T-cell (primary cell): ENCODE results near the gene IL2. TPM values are rescaled to one million over a fixed set of nuclear protein-coding genes. Genes with fewer than 3 reads are reported as not detected.
A peak's percentile ranks its signal among the peaks of the same experiment; 100 is the strongest.

Experiments
- ATAC-seq, 4 experiments: fragments of 200-7000 bp in 3 of 4; fragments of 150-1000 bp in 1 of 4; cut with Tn5 transposase; replicated peaks in 1 of 4; 1 replicate in 3 of 4; 2 replicates in 1 of 4; pipeline ENCODE4 v1.10.0; 2021; ENCODE audit warnings: moderate library complexity in 3 of 4, mild to moderate bottlenecking in 2 of 4, moderate number of reproducible peaks in 1 of 4
- CTCF ChIA-PET, 2 donors: fragments of 300-600 bp; sonication (Branson Sonifier 250); formaldehyde crosslinking; loops; one replicate each; lab custom pipeline; 2022; ENCODE audit warnings: antibody characterized with exemption in 2 of 2; lab: Charles Lee
- POLR2A ChIA-PET, 2 donors: fragments of 300-600 bp; sonication (Branson Sonifier 250); formaldehyde crosslinking; loops; one replicate each; lab custom pipeline; 2022; ENCODE audit warnings: antibody characterized with exemption in 2 of 2; lab: Charles Lee
- DNase-seq, 35 experiments: peaks; one replicate each; pipeline versions ENCODE4 v3.0.0 to v3.0.0-alpha.2; 2013 to 2023
- H3K27ac ChIP-seq: one replicate; pipeline ENCODE4 v1.5.1; 2013; ENCODE audit warnings: low read length
- H3K27me3 ChIP-seq, 2 experiments: replicated peaks in 1 of 2; 1 replicate in 1 of 2; 2 replicates in 1 of 2; pipeline versions ENCODE4 v1.6.1 to v1.7.0; 2013; ENCODE audit warnings: low read length in 1 of 2, mixed read lengths in 1 of 2; ENCODE audit not compliant: control insufficient read depth in 2 of 2, insufficient read depth in 2 of 2; ENCODE audit errors: extremely low read depth in 1 of 2
- H3K36me3 ChIP-seq, 2 donors: 1 replicate in 1 of 2; 2 replicates in 1 of 2; pipeline versions ENCODE4 v1.6.1 to v1.7.0; 2013; ENCODE audit warnings: low read length in 1 of 2; ENCODE audit not compliant: control insufficient read depth in 2 of 2, insufficient read depth in 1 of 2; ENCODE audit errors: extremely low read depth in 1 of 2
- H3K4me1 ChIP-seq, 2 experiments: 1 replicate in 1 of 2; 2 replicates in 1 of 2; pipeline versions ENCODE4 v1.6.1 to v1.7.0; 2013; ENCODE audit warnings: low read length in 2 of 2, mixed read lengths in 1 of 2; ENCODE audit not compliant: insufficient read depth in 2 of 2, control insufficient read depth in 1 of 2; ENCODE audit errors: extremely low read depth in 1 of 2
- H3K4me3 ChIP-seq, 2 donors: 1 replicate in 1 of 2; 2 replicates in 1 of 2; pipeline versions ENCODE4 v1.5.1 to v1.7.0; 2013; ENCODE audit warnings: mild to moderate bottlenecking in 2 of 2, low read length in 1 of 2, moderate library complexity in 1 of 2; ENCODE audit not compliant: control insufficient read depth in 1 of 2; ENCODE audit errors: extremely low read depth in 1 of 2
- H3K9me3 ChIP-seq: 2 replicates; pipeline ENCODE4 v1.7.0; 2013
- H3K27ac Mint-ChIP-seq, 2 donors: one replicate each; pipeline ENCODE4 v1.8.0; 2020 to 2021; ENCODE audit warnings: mild to moderate bottlenecking in 2 of 2, mixed read lengths in 2 of 2
- H3K27me3 Mint-ChIP-seq, 2 donors: one replicate each; pipeline ENCODE4 v1.8.0; 2021 to 2022; ENCODE audit warnings: mixed read lengths in 2 of 2
- H3K36me3 Mint-ChIP-seq: one replicate; pipeline ENCODE4 v1.8.0; 2021; ENCODE audit warnings: mixed read lengths
- H3K4me1 Mint-ChIP-seq, 3 donors: one replicate each; pipeline ENCODE4 v1.8.0; 2020 to 2022; ENCODE audit warnings: mixed read lengths in 3 of 3, mild to moderate bottlenecking in 1 of 3
- H3K4me3 Mint-ChIP-seq, 3 donors: one replicate each; pipeline ENCODE4 v1.8.0; 2020 to 2022; ENCODE audit warnings: mild to moderate bottlenecking in 3 of 3, mixed read lengths in 3 of 3, moderate library complexity in 3 of 3
- H3K9me3 Mint-ChIP-seq, 3 donors: one replicate each; pipeline ENCODE4 v1.8.0; 2020 to 2022; ENCODE audit warnings: mixed read lengths in 3 of 3
- WGBS: methylation state at CpG from one replicate; pipeline ENCODE4 v1.1.5; 2013; ENCODE audit warnings: missing lambda C conversion rate; ENCODE audit not compliant: insufficient coverage; 5-methylcytosine and 5-hydroxymethylcytosine counted together
- total RNA-seq, 35 experiments: library from RNA in 6 of 35; stranded (reverse) in 6 of 35; fragments of 120-200 nt in 1 of 35; gene quantifications; one replicate each; pipeline versions ENCODE4 v1.2.1 to v1.2.4 and lab custom pipeline; 2013 to 2026

IL2 gene
- total RNA-seq, 5 donors from 2014 or later (not counting 1 experiment from before 2014, with no cell fraction given): 0.50 to 3.2 (median 1.4) TPM

- POLR2A ChIA-PET: no interaction called here
- Histone ChIP-seq H3K27me3 (no peaks in the 10 kb centered on the region), H3K27ac (no peak overlapping the region), H3K36me3 (no peaks in the 10 kb centered on the region), H3K4me1 (no peaks in the 10 kb centered on the region), H3K9me3 (peaks cover 2% of the 10 kb centered on the region), H3K4me3 (no peak overlapping the region)
- no peak overlapping the region for H3K4me3 Mint-ChIP-seq
- peaks cover 7% of the 10 kb centered on the region for H3K36me3 Mint-ChIP-seq
- CTCF ChIA-PET: no interaction called here
- peaks cover 0 to 22% (median 5%) of the 10 kb centered on the region in 3 donors for H3K9me3 Mint-ChIP-seq
- WGBS: no CpG with 5 or more reads among the region's 1 CpG
- H3K27me3 Mint-ChIP-seq: peaks cover 0 to 3% of the 10 kb centered on the region in 2 donors
- no peak overlapping the region for H3K27ac Mint-ChIP-seq
- H3K4me1 Mint-ChIP-seq: peaks cover 0 to 11% (median 3%) of the 10 kb centered on the region in 3 donors
- no peak for ATAC-seq
- DNase-seq: no peak
These were observed 12.9 kb upstream of the IL2 start for GRCh38 chr4:122469457-122469856.

- Mint-ChIP-seq H3K27ac (peak overlapping the region; percentile 91), H3K9me3 (no peaks in the 10 kb centered on the region), H3K4me1 (peaks cover 44 to 50% (median 49%) of the 10 kb centered on the region in 3 donors), H3K36me3 (no peaks in the 10 kb centered on the region), H3K27me3 (peaks cover 0 to 3% of the 10 kb centered on the region in 2 donors), H3K4me3 (peak overlapping the region; percentile 76 to 81 (median 77))
- H3K27me3 ChIP-seq: no peaks in the 10 kb centered on the region
- peak; percentile 67 to 77 (median 69) for ATAC-seq
- no peaks in the 10 kb centered on the region for H3K9me3 ChIP-seq
- peak overlapping the region; percentile 29 for H3K4me3 ChIP-seq
- H3K4me1 ChIP-seq: peaks cover 3 to 28% of the 10 kb centered on the region in 2 experiments
- ChIA-PET CTCF (interaction anchor here in 1 of 2 donors (1.5 kb wide), 1 partner anchor 120 kb away, joined by 16 read pairs; no protein-coding TSS in a partner anchor), POLR2A (interaction anchor here in 1 of 2 donors (0.5 kb wide), 1 partner anchor 1741 kb away, joined by 3 read pairs; no protein-coding TSS in a partner anchor)
- peak overlapping the region; percentile 56 for H3K27ac ChIP-seq
- H3K36me3 ChIP-seq: no peaks in the 10 kb centered on the region
- peak in 22 of 35 experiments; percentile 0 to 67 (median 14) for DNase-seq
- WGBS: 0% methylated on average over 2 of the region's 5 CpGs
These were observed 2.1 kb upstream of the IL2 start for GRCh38 chr4:122458625-122459024.

- no peak overlapping the region for H3K4me3 ChIP-seq
- no peak overlapping the region for H3K27ac ChIP-seq
- Mint-ChIP-seq H3K36me3 (no peaks in the 10 kb centered on the region), H3K27ac (peak overlapping the region in 1 of 2 donors; percentile 55), H3K9me3 (no peaks in the 10 kb centered on the region), H3K27me3 (no peaks in the 10 kb centered on the region), H3K4me3 (no peak overlapping the region), H3K4me1 (peaks cover 47 to 51% (median 49%) of the 10 kb centered on the region in 3 donors)
- ATAC-seq (no peak), DNase-seq (no peak)
- POLR2A ChIA-PET: interaction anchor here in 1 of 2 donors (0.6 kb wide), 1 partner anchor 1142 kb away, joined by 4 read pairs; no protein-coding TSS in a partner anchor
- WGBS: no CpG with 5 or more reads among the region's 1 CpG
- H3K27me3 ChIP-seq: no peaks in the 10 kb centered on the region
- CTCF ChIA-PET: interaction anchor here in 1 of 2 donors (0.7 kb wide), 1 partner anchor 905 kb away, joined by 3 read pairs; no protein-coding TSS in a partner anchor
- no peaks in the 10 kb centered on the region for H3K36me3 ChIP-seq
- no peaks in the 10 kb centered on the region for H3K9me3 ChIP-seq
- peaks cover 0 to 32% of the 10 kb centered on the region in 2 experiments for H3K4me1 ChIP-seq
These were observed 3.0 kb downstream of the IL2 start for GRCh38 chr4:122453384-122453995.

- Histone ChIP-seq H3K27ac (no peak overlapping the region), H3K4me3 (no peak overlapping the region), H3K4me1 (peaks cover 0 to 12% of the 10 kb centered on the region in 2 experiments), H3K27me3 (no peaks in the 10 kb centered on the region), H3K36me3 (no peaks in the 10 kb centered on the region), H3K9me3 (no peaks in the 10 kb centered on the region)
- no peaks in the 10 kb centered on the region for H3K9me3 Mint-ChIP-seq
- CTCF ChIA-PET: interaction anchor here in 1 of 2 donors (1.5 kb wide), 1 partner anchor 16 kb away, joined by 4 read pairs; no protein-coding TSS in a partner anchor
- no peak overlapping the region for H3K27ac Mint-ChIP-seq
- POLR2A ChIA-PET: no interaction called here
- peaks cover 24 to 26% (median 25%) of the 10 kb centered on the region in 3 donors for H3K4me1 Mint-ChIP-seq
- H3K36me3 Mint-ChIP-seq: no peaks in the 10 kb centered on the region
- no peak overlapping the region for H3K4me3 Mint-ChIP-seq
- H3K27me3 Mint-ChIP-seq: no peaks in the 10 kb centered on the region
- peak in 2 of 4 experiments; percentile 30 to 50 for ATAC-seq
- DNase-seq: peak in 1 of 35 experiments; percentile 34
These were observed 5.7 kb downstream of the IL2 start for GRCh38 chr4:122450847-122451246.

- no peak overlapping the region for H3K4me3 ChIP-seq
- H3K27ac ChIP-seq: no peak overlapping the region
- no peaks in the 10 kb centered on the region for H3K27me3 ChIP-seq
- H3K9me3 ChIP-seq: no peaks in the 10 kb centered on the region
- WGBS: no CpG with 5 or more reads among the region's 3 CpGs
- CTCF ChIA-PET: interaction anchor here (0.8 to 0.9 kb wide), 3 partner anchors 72 to 564 kb away, joined by 3 to 4 read pairs (median 3); partner anchors contain the start of gene BBS7 (in 1 of the 2)
- peaks cover 0 to 7% (median 0%) of the 10 kb centered on the region in 3 donors for H3K9me3 Mint-ChIP-seq
- DNase-seq (peak in 1 of 35 experiments; percentile 28), ATAC-seq (peak; percentile 26 to 79 (median 52))
- H3K4me1 Mint-ChIP-seq: peaks cover 22 to 35% (median 35%) of the 10 kb centered on the region in 3 donors
- peak overlapping the region in 1 of 3 donors; percentile 63 for H3K4me3 Mint-ChIP-seq
- POLR2A ChIA-PET: interaction anchor here in 1 of 2 donors (0.5 kb wide), 1 partner anchor 195 kb away, joined by 3 read pairs; no protein-coding TSS in a partner anchor
- no peaks in the 10 kb centered on the region for H3K36me3 ChIP-seq
- H3K4me1 ChIP-seq: peaks cover 3 to 20% of the 10 kb centered on the region in 2 experiments
- peak overlapping the region in 1 of 2 donors; percentile 44 for H3K27ac Mint-ChIP-seq
- no peaks in the 10 kb centered on the region for H3K36me3 Mint-ChIP-seq
- no peaks in the 10 kb centered on the region for H3K27me3 Mint-ChIP-seq
These were observed 22.2 kb downstream of the IL2 start for GRCh38 chr4:122434285-122434684.

DNA sequence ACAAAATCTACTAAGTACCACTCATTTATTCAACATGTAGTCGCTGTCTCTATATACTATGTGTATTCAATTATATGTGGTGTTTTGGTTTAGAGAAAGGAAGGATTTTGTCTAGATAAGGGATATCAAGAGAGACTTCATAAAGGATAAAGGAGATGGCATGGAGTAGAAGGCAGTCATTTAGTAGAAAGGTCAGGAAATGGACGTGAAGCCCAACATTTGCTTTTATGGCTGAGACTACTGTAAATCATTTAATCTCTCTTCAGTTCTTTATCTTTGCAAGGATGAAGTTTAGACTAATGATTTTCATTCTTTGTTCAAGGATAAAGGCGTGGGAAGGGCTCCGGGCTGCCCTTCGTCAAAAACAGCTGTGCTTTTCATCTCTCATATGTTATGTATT lies 25.2 kb downstream of the IL2 start:
- no peaks in the 10 kb centered on the region for H3K27me3 ChIP-seq
- POLR2A ChIA-PET: no interaction called here
- H3K4me1 ChIP-seq: peaks cover 3 to 20% of the 10 kb centered on the region in 2 experiments
- Mint-ChIP-seq H3K9me3 (peaks cover 0 to 7% (median 0%) of the 10 kb centered on the region in 3 donors), H3K27ac (no peak overlapping the region), H3K27me3 (no peaks in the 10 kb centered on the region), H3K4me3 (no peak overlapping the region), H3K4me1 (peaks cover 22 to 35% (median 35%) of the 10 kb centered on the region in 3 donors), H3K36me3 (no peaks in the 10 kb centered on the region)
- H3K4me3 ChIP-seq: no peak overlapping the region
- ATAC-seq: no peak
- no CpG with 5 or more reads among the region's 5 CpGs for WGBS
- no peaks in the 10 kb centered on the region for H3K36me3 ChIP-seq
- no peak for DNase-seq
- CTCF ChIA-PET: no interaction called here
- no peaks in the 10 kb centered on the region for H3K9me3 ChIP-seq
- H3K27ac ChIP-seq: no peak overlapping the region
